ENCODE measurements around the gene RPUSD4. TPM values are rescaled to one million over a fixed set of nuclear protein-coding genes. Genes with fewer than 3 reads are reported as not detected.

The RPUSD4 gene
- total and polyA plus RNA-seq, 9 of the 15 experiments (the other 6 are each of a cell fraction or from before 2014, with no cell fraction given): 27.4 to 56.2 (median 44.6) TPM

- TF ChIP-seq, protein P1, sequence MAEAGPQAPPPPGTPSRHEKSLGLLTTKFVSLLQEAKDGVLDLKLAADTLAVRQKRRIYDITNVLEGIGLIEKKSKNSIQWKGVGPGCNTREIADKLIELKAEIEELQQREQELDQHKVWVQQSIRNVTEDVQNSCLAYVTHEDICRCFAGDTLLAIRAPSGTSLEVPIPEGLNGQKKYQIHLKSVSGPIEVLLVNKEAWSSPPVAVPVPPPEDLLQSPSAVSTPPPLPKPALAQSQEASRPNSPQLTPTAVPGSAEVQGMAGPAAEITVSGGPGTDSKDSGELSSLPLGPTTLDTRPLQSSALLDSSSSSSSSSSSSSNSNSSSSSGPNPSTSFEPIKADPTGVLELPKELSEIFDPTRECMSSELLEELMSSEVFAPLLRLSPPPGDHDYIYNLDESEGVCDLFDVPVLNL (CRISPR knock-in tag; IDR thresholded peaks at IDR 0.05; ENCODE audit: low read depth): no peak
- no peak for TF ChIP-seq OTX1 (CRISPR knock-in tag; IDR thresholded peaks at IDR 0.05)
- no peak for TF ChIP-seq ZNF75A (CRISPR knock-in tag; IDR thresholded peaks at IDR 0.05)
- peak; percentile 87 for TF ChIP-seq CREM (IDR thresholded peaks at IDR 0.05; ENCODE audit: low read depth)
- TF ChIP-seq ZNF695 (CRISPR knock-in tag; IDR thresholded peaks at IDR 0.05): no peak
- TF ChIP-seq SAP30 (IDR thresholded peaks at IDR 0.05; ENCODE audit: borderline replicate concordance, insufficient read depth, low read depth, low read length, poor library complexity, severe bottlenecking): peak; percentile 97
- TF ChIP-seq EHMT2 (IDR thresholded peaks at IDR 0.05): no peak
- TF ChIP-seq ZNF263 (CRISPR knock-in tag; IDR thresholded peaks at IDR 0.05; ENCODE audit: borderline replicate concordance): no peak
- no peak for TF ChIP-seq NFXL1 (CRISPR knock-in tag; IDR thresholded peaks at IDR 0.05)
- no peak for TF ChIP-seq PHB2 (IDR thresholded peaks at IDR 0.05; ENCODE audit: low read depth)
- TF ChIP-seq EWSR1 (IDR thresholded peaks at IDR 0.05; ENCODE audit: borderline replicate concordance, low read depth, partially characterized antibody): no peak
- TF ChIP-seq MAZ (CRISPR knock-in tag; conservative IDR thresholded peaks at IDR 0.05 in 1 of 2, IDR thresholded peaks at IDR 0.05 in 1 of 2): peak; percentile 47; a peak in 2 of 4 replicates
- TF ChIP-seq ATF1 (CRISPR knock-in tag; IDR thresholded peaks at IDR 0.05): no peak
- peak; percentile 75 for TF ChIP-seq ATF1 (tag; IDR thresholded peaks at IDR 0.05)
- peak; percentile 95 for TF ChIP-seq RBFOX2 (IDR thresholded peaks at IDR 0.05; ENCODE audit: low read depth, low read length)
- no peak for TF ChIP-seq HDAC8 (tag; IDR thresholded peaks at IDR 0.05)
- no peak for TF ChIP-seq ZNF280B (CRISPR knock-in tag; IDR thresholded peaks at IDR 0.05)
- TF ChIP-seq RBM39 (optimal IDR thresholded peaks at IDR 0.05; ENCODE audit: low read depth, low read length): no peak
- no peak for TF ChIP-seq ZBTB26 (CRISPR knock-in tag; IDR thresholded peaks at IDR 0.05)
- no peak for TF ChIP-seq ZNF785 (CRISPR knock-in tag; IDR thresholded peaks at IDR 0.05)
- TF ChIP-seq, protein P2, sequence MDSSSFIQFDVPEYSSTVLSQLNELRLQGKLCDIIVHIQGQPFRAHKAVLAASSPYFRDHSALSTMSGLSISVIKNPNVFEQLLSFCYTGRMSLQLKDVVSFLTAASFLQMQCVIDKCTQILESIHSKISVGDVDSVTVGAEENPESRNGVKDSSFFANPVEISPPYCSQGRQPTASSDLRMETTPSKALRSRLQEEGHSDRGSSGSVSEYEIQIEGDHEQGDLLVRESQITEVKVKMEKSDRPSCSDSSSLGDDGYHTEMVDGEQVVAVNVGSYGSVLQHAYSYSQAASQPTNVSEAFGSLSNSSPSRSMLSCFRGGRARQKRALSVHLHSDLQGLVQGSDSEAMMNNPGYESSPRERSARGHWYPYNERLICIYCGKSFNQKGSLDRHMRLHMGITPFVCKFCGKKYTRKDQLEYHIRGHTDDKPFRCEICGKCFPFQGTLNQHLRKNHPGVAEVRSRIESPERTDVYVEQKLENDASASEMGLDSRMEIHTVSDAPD (CRISPR knock-in tag; IDR thresholded peaks at IDR 0.05): no peak
- TF ChIP-seq ERF (CRISPR knock-in tag; IDR thresholded peaks at IDR 0.05): no peak
- no peak for TF ChIP-seq ETV6 (IDR thresholded peaks at IDR 0.05; ENCODE audit: borderline replicate concordance in 1 of 2, low read depth in 2 of 2, low read length in 1 of 2)
- no peak for TF ChIP-seq ETV6 (CRISPR knock-in tag; IDR thresholded peaks at IDR 0.05; ENCODE audit: borderline replicate concordance)
These were observed at the start of gene RPUSD4, which contains the start of gene FAM118B (continued) for GRCh38 chr11:126211236-126212088.

Measured in K562 (cell line).